ENCODE measurements around the gene PALLD. TPM values are rescaled to one million over a fixed set of nuclear protein-coding genes. Genes with fewer than 3 reads are reported as not detected.
A peak's percentile ranks its signal among the peaks of the same experiment; 100 is the strongest.

Gene PALLD
- total RNA-seq, 1 donor from 2014 or later: 396 TPM

GRCh38 chr4:168712316-168712890 lies 215.6 kb downstream of the PALLD start:
- no peak for DNase-seq (ENCODE audit: extremely low spot score, unreplicated experiment)
- Mint-ChIP-seq H3K36me3 (ENCODE audit: unreplicated experiment) (peaks cover 51% of the 10 kb centered on the region), H3K9me3 (ENCODE audit: unreplicated experiment) (no peaks in the 10 kb centered on the region), H3K27ac (ENCODE audit: unreplicated experiment) (peak overlapping the region; percentile 77), H3K27me3 (ENCODE audit: unreplicated experiment) (no peaks in the 10 kb centered on the region), H3K4me3 (ENCODE audit: unreplicated experiment) (no peak overlapping the region), H3K4me1 (ENCODE audit: unreplicated experiment) (peaks cover 36% of the 10 kb centered on the region)
- TF ChIP-seq, protein P1, sequence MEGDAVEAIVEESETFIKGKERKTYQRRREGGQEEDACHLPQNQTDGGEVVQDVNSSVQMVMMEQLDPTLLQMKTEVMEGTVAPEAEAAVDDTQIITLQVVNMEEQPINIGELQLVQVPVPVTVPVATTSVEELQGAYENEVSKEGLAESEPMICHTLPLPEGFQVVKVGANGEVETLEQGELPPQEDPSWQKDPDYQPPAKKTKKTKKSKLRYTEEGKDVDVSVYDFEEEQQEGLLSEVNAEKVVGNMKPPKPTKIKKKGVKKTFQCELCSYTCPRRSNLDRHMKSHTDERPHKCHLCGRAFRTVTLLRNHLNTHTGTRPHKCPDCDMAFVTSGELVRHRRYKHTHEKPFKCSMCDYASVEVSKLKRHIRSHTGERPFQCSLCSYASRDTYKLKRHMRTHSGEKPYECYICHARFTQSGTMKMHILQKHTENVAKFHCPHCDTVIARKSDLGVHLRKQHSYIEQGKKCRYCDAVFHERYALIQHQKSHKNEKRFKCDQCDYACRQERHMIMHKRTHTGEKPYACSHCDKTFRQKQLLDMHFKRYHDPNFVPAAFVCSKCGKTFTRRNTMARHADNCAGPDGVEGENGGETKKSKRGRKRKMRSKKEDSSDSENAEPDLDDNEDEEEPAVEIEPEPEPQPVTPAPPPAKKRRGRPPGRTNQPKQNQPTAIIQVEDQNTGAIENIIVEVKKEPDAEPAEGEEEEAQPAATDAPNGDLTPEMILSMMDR (IDR thresholded peaks at IDR 0.05): no peak

DNA sequence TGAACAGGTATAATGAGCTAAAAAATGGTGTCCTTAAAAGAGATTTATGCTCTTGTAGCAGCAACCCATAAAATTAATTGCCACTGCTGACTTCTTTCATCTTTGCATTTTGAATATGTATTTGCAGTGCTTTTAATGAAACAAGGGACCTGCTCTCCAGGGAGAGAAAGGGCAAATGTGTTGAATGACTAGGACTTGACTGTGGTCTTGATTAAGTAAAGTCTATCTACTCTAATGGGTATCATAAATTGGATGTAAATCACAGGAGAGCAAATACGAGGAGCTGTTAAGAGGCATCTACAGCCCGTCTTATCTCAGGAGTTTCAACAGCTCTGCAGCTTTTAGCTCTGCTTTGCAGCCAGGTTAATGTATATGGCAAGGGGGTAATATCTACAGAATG lies 216.4 kb downstream of the PALLD start:
- DNase-seq (ENCODE audit: extremely low spot score, unreplicated experiment): no peak
- H3K27me3 Mint-ChIP-seq (ENCODE audit: unreplicated experiment): no peaks in the 10 kb centered on the region
- H3K4me3 Mint-ChIP-seq (ENCODE audit: unreplicated experiment): no peak overlapping the region
- peaks cover 45% of the 10 kb centered on the region for H3K4me1 Mint-ChIP-seq (ENCODE audit: unreplicated experiment)
- H3K36me3 Mint-ChIP-seq (ENCODE audit: unreplicated experiment): peaks cover 58% of the 10 kb centered on the region
- TF ChIP-seq, protein P1 (IDR thresholded peaks at IDR 0.05): no peak
- H3K27ac Mint-ChIP-seq (ENCODE audit: unreplicated experiment): no peak overlapping the region
- no peaks in the 10 kb centered on the region for H3K9me3 Mint-ChIP-seq (ENCODE audit: unreplicated experiment)

DNA sequence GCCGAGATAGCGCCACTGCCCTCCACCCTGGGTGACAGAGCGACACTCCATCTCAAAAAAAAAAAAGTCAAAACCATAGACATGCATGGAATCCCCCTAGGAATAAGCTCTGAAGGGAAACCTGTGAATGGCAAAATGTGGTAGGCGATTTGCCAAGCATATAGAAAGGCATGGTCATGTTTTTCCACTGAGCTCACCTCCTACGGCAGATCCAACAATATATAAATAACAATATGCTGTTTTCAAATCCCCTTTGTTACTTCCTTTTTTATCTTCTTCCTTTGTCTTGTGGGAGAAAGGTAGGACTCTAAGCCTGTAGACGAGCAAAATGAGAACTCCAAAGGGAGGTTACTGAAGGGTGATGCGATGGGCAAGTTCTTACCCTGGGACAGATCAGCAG lies 219.0 kb downstream of the PALLD start:
- H3K4me1 Mint-ChIP-seq (ENCODE audit: unreplicated experiment): peaks cover 42% of the 10 kb centered on the region
- no peak overlapping the region for H3K4me3 Mint-ChIP-seq (ENCODE audit: unreplicated experiment)
- no peak for DNase-seq (ENCODE audit: extremely low spot score, unreplicated experiment)
- TF ChIP-seq, protein P1 (IDR thresholded peaks at IDR 0.05): no peak
- peaks cover 59% of the 10 kb centered on the region for H3K36me3 Mint-ChIP-seq (ENCODE audit: unreplicated experiment)
- no peaks in the 10 kb centered on the region for H3K27me3 Mint-ChIP-seq (ENCODE audit: unreplicated experiment)
- H3K9me3 Mint-ChIP-seq (ENCODE audit: unreplicated experiment): peaks cover 3% of the 10 kb centered on the region
- peak overlapping the region; percentile 73 for H3K27ac Mint-ChIP-seq (ENCODE audit: unreplicated experiment)

GRCh38 chr4:168716406-168717129 lies 219.7 kb downstream of the PALLD start:
- H3K4me1 Mint-ChIP-seq (ENCODE audit: unreplicated experiment): peaks cover 36% of the 10 kb centered on the region
- DNase-seq (ENCODE audit: extremely low spot score, unreplicated experiment): no peak
- no peak overlapping the region for H3K4me3 Mint-ChIP-seq (ENCODE audit: unreplicated experiment)
- TF ChIP-seq, protein P1 (IDR thresholded peaks at IDR 0.05): no peak
- H3K27me3 Mint-ChIP-seq (ENCODE audit: unreplicated experiment): no peaks in the 10 kb centered on the region
- peak overlapping the region; percentile 73 for H3K27ac Mint-ChIP-seq (ENCODE audit: unreplicated experiment)
- peaks cover 3% of the 10 kb centered on the region for H3K9me3 Mint-ChIP-seq (ENCODE audit: unreplicated experiment)
- peaks cover 55% of the 10 kb centered on the region for H3K36me3 Mint-ChIP-seq (ENCODE audit: unreplicated experiment)

GRCh38 chr4:168717847-168718246 lies 221.0 kb downstream of the PALLD start:
- Mint-ChIP-seq H3K4me1 (ENCODE audit: unreplicated experiment) (peaks cover 38% of the 10 kb centered on the region), H3K36me3 (ENCODE audit: unreplicated experiment) (peaks cover 52% of the 10 kb centered on the region), H3K27ac (ENCODE audit: unreplicated experiment) (peak overlapping the region; percentile 73), H3K9me3 (ENCODE audit: unreplicated experiment) (peaks cover 3% of the 10 kb centered on the region), H3K4me3 (ENCODE audit: unreplicated experiment) (no peak overlapping the region), H3K27me3 (ENCODE audit: unreplicated experiment) (no peaks in the 10 kb centered on the region)
- DNase-seq (ENCODE audit: extremely low spot score, unreplicated experiment): no peak
- TF ChIP-seq, protein P1 (IDR thresholded peaks at IDR 0.05): no peak

Measured in osteocyte (in vitro differentiated cells).